HTR-8/SVneo (cell line): Measurements from ENCODE around the gene CEMIP.

Experiments
- DNase-seq: peaks from one replicate; pipeline ENCODE4 v3.0.0; 2011; ENCODE audit warnings: low spot score, mixed read lengths; ENCODE audit not compliant: insufficient read length
- FAIRE-seq: peaks from 2 replicates; lab custom pipeline; 2011; peaks lifted over from hg19 to GRCh38; lab: Jason Lieb, UNC

CEMIP gene

GRCh38 chr15:80966431-80967197 is 187.4 kb downstream of the CEMIP start:
- DNase-seq = no peak

GRCh38 chr15:80967451-80967850 is 188.3 kb downstream of the CEMIP start:
- DNase-seq (peak; percentile 57), FAIRE-seq (no peak)

More at GRCh38 chr15:80966431-80967197, 187.4 kb downstream of the CEMIP start:
- no peak for FAIRE-seq

DNA sequence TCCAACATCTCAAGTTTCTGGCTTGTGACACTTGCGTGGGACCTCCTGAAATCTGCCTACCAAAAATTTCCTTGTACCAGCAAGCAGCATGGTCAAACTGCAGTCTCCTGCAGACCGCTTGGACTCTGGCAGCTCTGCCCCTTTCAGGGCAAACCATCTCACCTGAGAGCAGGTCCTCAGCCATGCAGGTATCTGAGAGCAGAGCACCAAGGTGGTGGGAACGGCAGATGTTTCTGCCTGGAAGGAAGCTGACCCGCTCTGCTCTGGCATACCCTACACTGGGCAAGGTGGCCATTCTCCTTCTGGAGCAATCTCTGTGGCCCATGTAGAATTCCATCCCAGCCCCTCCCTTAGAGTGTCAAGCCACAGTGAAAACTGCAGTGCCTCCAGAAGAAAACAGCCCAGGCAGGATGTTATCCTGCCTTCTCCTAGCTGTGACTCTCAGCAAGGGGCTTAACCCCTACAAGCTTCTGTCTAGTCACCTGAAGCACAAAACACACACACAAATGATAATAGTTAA is 188.9 kb downstream of the CEMIP start:
- DNase-seq (no peak), FAIRE-seq (no peak)

- DNase-seq = no peak
- no peak for FAIRE-seq
These were observed 190.1 kb downstream of the CEMIP start for GRCh38 chr15:80969316-80969715.

- FAIRE-seq (no peak), DNase-seq (peak; percentile 56)
These were observed 191.0 kb downstream of the CEMIP start for GRCh38 chr15:80970018-80970657.

- DNase-seq (no peak), FAIRE-seq (no peak)
These were observed 191.5 kb downstream of the CEMIP start for GRCh38 chr15:80970658-80971057.

DNA sequence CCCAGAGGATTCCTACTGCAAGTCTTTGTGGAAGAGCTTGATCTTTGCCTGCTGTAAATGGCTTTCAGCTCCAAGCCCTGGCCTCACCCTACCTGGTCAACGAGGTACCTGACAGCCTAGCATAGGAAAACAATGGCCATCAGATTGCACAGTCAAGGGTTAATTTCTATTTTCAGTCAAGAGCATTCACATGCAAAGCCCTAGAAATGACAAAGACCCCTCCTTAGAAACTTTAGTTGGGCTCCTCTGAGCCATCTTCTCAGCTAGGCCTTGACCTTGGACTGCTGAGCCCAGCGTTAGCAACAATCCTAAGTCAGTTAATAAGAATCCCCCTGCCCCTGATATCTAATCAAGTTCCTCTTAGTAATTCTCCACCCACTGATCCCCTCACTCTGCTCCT is 192.0 kb downstream of the CEMIP start:
- FAIRE-seq = no peak

GRCh38 chr15:80972276-80972675 is 193.1 kb downstream of the CEMIP start:
- DNase-seq (no peak), FAIRE-seq (no peak)

More for the DNA sequence above, 192.0 kb downstream of the CEMIP start:
- DNase-seq = no peak

DNA sequence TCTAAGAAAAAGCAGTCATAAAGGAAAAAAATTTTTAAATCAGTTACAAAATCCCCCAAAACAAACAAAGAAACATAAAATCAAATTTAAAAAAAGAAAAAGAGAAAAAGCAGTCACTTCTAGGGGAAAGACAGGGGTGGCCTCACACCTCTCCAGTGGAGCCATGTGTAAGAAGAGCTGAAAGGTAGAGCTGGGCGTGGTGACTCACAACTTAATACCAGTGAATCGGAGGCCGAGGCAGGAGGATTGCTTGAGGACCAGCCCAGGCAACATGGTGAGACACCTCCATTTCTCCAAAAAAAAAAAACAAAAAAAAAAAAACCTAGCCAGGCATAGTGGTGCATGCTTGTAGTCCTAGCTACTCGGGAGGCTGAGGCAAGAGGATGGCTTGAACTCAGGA is 195.7 kb downstream of the CEMIP start:
- FAIRE-seq = no peak
- DNase-seq = no peak

GRCh38 chr15:80976851-80977250 is 197.7 kb downstream of the CEMIP start:
- no peak for FAIRE-seq

GRCh38 chr15:80977627-80978036 is 198.5 kb downstream of the CEMIP start:
- FAIRE-seq (no peak), DNase-seq (no peak)

More at GRCh38 chr15:80976851-80977250, 197.7 kb downstream of the CEMIP start:
- no peak for DNase-seq

DNA sequence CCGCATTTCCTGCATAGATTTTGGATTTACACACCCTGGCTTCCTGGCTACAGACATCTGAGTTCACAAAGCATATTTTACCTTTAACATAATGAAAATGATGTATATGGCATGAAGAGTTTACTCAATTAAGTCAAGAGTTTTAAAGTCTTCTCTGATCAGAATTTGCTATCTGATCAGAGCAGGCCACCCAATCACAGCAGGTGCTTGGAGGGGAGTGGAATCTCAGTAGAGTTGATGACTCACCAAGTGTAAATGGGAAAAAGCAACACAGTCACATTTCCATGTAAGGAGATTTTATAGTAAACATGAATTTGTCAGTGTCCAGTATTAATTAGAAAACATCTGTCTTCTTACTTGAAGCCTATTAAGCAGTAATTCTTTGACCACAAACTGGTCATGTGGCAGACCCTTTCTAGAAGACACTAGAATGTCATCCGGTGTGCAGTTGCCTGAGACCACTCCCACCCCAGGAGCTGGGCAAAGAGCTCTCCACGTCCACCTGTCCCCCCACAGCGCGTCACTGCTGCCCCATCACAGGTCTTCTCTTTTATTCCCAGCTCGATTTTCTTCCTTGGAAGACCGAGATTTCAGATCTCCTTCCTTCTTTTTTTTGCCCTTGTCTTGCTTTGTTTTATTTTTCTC is 199.6 kb downstream of the CEMIP start:
- no peak for FAIRE-seq
- no peak for DNase-seq

- DNase-seq = no peak
- FAIRE-seq = no peak
These were observed 200.5 kb downstream of the CEMIP start for GRCh38 chr15:80979538-80980200.

DNA sequence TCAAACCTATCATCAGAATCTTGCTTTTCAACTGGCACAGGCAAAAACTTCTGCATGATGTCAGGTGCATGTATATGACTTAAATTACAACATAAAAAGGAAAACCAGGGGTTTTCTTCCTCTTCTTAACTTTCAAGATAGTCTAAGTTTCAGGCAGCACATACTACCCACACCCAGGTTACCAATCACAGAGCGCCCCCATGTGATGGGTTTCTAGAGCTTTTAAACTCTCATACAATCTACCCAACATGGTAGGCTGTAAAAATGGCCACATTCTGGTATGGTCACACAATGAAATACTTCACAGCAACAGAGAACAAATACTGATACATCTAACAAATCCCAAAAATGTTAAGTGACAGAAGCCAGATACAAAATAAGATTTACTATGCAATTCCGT is 203.0 kb downstream of the CEMIP start:
- DNase-seq = no peak
- FAIRE-seq = no peak

DNA sequence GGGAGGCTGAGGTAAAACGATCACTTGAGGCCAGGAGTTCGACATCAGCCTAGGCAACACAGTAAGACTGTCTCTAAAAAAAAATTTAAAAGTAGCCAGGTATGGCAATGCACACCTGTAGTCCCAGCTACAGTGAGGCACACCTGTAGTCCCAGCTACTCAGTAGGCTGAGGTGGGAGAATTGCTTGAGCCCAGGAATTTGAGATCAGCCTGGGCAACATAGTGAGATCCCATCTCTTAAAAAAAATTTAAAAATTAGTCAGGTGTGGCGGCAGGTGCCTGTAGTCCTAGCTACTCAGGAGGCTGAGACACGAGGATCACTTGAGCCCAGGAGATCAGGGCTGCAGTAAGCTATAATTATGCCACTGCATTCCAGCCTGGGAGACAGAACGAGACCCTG is 203.7 kb downstream of the CEMIP start:
- FAIRE-seq = no peak
- DNase-seq = no peak

- DNase-seq (no peak), FAIRE-seq (no peak)
These were observed 205.7 kb downstream of the CEMIP start for GRCh38 chr15:80984856-80985255.

- DNase-seq (no peak), FAIRE-seq (no peak)
These were observed 206.8 kb downstream of the CEMIP start for GRCh38 chr15:80985981-80986380.

GRCh38 chr15:80986487-80986886 is 207.3 kb downstream of the CEMIP start:
- no peak for FAIRE-seq
- DNase-seq = no peak

DNA sequence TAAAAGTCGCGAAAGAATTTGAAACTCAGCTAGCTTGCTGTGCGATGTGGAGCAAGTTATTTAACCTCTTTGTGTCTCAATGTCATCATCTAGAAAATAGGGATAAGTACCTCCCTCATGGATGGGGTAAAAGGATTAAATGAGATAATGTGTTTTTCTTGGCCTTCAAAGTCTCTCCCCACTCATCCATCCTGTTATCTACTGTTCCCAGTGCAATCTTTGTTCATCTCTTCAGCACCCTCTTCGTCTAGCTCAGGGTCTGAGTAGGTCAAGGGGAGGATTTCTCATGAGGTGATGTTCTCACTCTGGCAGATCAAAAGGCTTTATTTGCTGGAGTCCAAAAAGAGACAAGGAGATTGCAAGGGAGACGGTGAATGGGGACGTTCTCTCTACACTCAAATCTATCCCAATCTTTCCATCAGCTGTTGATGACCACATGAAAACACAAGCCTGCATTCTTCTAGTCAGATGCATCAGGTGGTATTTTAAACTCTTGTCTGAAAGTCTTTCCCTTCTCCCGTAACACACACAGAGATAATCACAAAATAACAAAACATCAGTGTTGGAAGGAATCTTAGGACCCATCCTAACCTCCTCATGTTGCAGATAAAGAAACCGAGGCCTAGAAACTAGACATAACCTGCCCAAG is 209.1 kb downstream of the CEMIP start:
- DNase-seq (no peak), FAIRE-seq (no peak)

DNA sequence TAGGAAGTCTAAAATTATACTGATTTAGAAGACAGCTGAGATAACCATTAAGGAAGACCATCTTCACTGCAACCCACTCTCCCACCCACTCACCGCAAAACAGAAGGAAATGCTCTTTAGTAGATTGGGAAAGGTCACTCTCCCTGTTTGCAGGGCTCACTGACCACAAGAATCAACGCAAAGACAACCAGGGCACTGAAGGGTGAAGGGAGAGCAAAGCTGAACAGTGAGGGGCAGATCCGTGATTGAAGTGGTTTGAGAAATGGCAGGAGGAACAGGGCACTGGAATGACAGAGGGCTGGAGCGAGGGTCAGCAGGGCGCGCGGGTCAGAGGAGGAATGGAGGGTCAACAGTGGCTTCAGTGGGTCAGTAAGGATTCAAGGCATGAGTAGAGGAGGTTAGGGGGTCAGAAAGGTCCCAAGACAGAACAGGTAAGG is 209.9 kb downstream of the CEMIP start:
- DNase-seq = peak; percentile 18
- no peak for FAIRE-seq
